CD4-positive, alpha-beta T cell (primary cell): ENCODE measurements around the gene RHNO1. TPM values are rescaled to one million over a fixed set of nuclear protein-coding genes. Genes with fewer than 3 reads are reported as not detected.

Source experiments
- ATAC-seq: fragments of 200-7000 bp; cut with Tn5 transposase; one replicate; pipeline ENCODE4 v1.10.0; 2022; ENCODE audit warnings: mild to moderate bottlenecking; ENCODE audit not compliant: poor library complexity
- CTCF ChIA-PET: fragments of 350-600 bp; sonication (Branson Sonifier 250); formaldehyde crosslinking; loops from one replicate; lab custom pipeline; 2021; ENCODE audit warnings: antibody characterized with exemption, inconsistent platforms; lab: Charles Lee
- POLR2A ChIA-PET: fragments of 350-600 bp; sonication (Branson Sonifier 250); formaldehyde crosslinking; loops from one replicate; lab custom pipeline; 2021; ENCODE audit warnings: antibody characterized with exemption, inconsistent platforms; lab: Charles Lee
- DNase-seq, 14 experiments: peaks; one replicate each; pipeline ENCODE4 v3.0.0-alpha.2; 2013 to 2020; ENCODE audit warnings: mixed read lengths in 2 of 14
- H3K27ac ChIP-seq, 2 donors: one replicate each; pipeline versions ENCODE4 v1.5.1 to v1.7.0; 2013; ENCODE audit warnings: low read length in 2 of 2, low read depth in 1 of 2, mild to moderate bottlenecking in 1 of 2
- H3K27me3 ChIP-seq, 2 experiments: 1 replicate in 1 of 2; 2 replicates in 1 of 2; pipeline versions ENCODE4 v1.6.1 to v1.7.0; 2013; ENCODE audit warnings: low read length in 2 of 2, control low read depth in 1 of 2, mild to moderate bottlenecking in 1 of 2, moderate library complexity in 1 of 2; ENCODE audit not compliant: insufficient read depth in 2 of 2, control insufficient read depth in 1 of 2
- H3K36me3 ChIP-seq: one replicate; pipeline ENCODE4 v1.6.1; 2013; ENCODE audit warnings: low read length, control low read depth; ENCODE audit not compliant: insufficient read depth
- H3K4me1 ChIP-seq: one replicate; pipeline ENCODE4 v1.6.1; 2013; ENCODE audit warnings: low read length, control low read depth; ENCODE audit not compliant: insufficient read depth
- H3K4me3 ChIP-seq: one replicate; pipeline ENCODE4 v1.5.1; 2013; ENCODE audit warnings: mild to moderate bottlenecking, low read length, moderate library complexity
- H3K9me3 ChIP-seq, 2 experiments: 1 replicate in 1 of 2; 2 replicates in 1 of 2; pipeline versions ENCODE4 v1.6.1 to v1.7.0; 2013; ENCODE audit warnings: low read length in 2 of 2, mild to moderate bottlenecking in 2 of 2, control low read depth in 1 of 2, moderate library complexity in 1 of 2; ENCODE audit not compliant: control insufficient read depth in 1 of 2, insufficient read depth in 1 of 2
- H3K27ac Mint-ChIP-seq: one replicate; pipeline ENCODE4 v1.8.0; 2020; ENCODE audit warnings: mixed read lengths
- H3K27me3 Mint-ChIP-seq: one replicate; pipeline ENCODE4 v1.8.0; 2021; ENCODE audit warnings: mixed read lengths
- H3K36me3 Mint-ChIP-seq: one replicate; pipeline ENCODE4 v1.8.0; 2021; ENCODE audit warnings: low read depth, mixed read lengths
- H3K4me1 Mint-ChIP-seq: one replicate; pipeline ENCODE4 v1.8.0; 2021; ENCODE audit warnings: low read depth, mixed read lengths
- H3K4me3 Mint-ChIP-seq: one replicate; pipeline ENCODE4 v1.8.0; 2020; ENCODE audit warnings: mild to moderate bottlenecking, mixed read lengths
- H3K9me3 Mint-ChIP-seq: one replicate; pipeline ENCODE4 v1.8.0; 2020; ENCODE audit warnings: mixed read lengths
- intact Hi-C, 2 experiments: fragments of 100-400 bp; cut with DNase I in 1 of 2; cut with micrococcal nuclease in 1 of 2; formaldehyde crosslinking; loops; one replicate each; pipeline versions ENCODE4 v1.15.1 to v1.9.0; 2023 to 2025; cut with DNase I, micrococcal nuclease
- total RNA-seq, 174 experiments: library from RNA in 2 of 174; stranded (reverse) in 2 of 174; gene quantifications; one replicate each; pipeline ENCODE4 v1.2.3 and lab custom pipeline; 2021 to 2026
- TF ChIP-seq, protein P1 (sequence below): fragments of 200-600 bp; IDR thresholded peaks from one replicate; pipeline ENCODE4 v1.8.0; 2022; ENCODE audit warnings: antibody characterized with exemption, mild to moderate bottlenecking

Gene RHNO1
- total RNA-seq, 2 experiments from 2014 or later: 26.5 to 31.3 TPM

DNA sequence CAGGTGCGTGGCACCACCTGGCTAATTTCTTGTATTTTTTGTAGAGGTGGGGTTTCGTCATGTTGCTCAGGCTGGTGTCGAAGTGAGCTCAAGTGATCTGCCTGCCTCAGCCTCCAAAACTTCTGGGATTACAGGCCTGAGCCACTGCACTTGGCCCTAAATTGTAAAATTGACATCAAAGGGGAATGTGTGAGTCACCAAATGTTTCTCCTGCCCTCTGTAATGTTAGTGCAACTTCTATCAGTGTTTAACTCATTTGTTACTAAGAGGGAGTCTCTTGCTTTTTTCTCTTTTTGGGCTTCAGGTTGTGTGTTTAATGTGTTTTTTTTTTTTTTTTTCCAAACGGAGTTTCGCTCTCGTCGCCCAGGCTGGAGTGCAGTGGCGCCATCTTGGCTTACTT is 16.0 kb downstream of the RHNO1 start:
- Histone ChIP-seq H3K36me3 (no peaks in the 10 kb centered on the region), H3K4me1 (peaks cover 19% of the 10 kb centered on the region), H3K27ac (no peak overlapping the region), H3K27me3 (no peaks in the 10 kb centered on the region), H3K9me3 (no peaks in the 10 kb centered on the region), H3K4me3 (no peak overlapping the region)
- POLR2A ChIA-PET: no interaction called here
- CTCF ChIA-PET: no interaction called here
- no peaks in the 10 kb centered on the region for H3K27me3 Mint-ChIP-seq
- DNase-seq (no peak), ATAC-seq (no peak)
- peaks cover 29% of the 10 kb centered on the region for H3K4me1 Mint-ChIP-seq
- H3K36me3 Mint-ChIP-seq: peaks cover 10% of the 10 kb centered on the region
- H3K27ac Mint-ChIP-seq: no peak overlapping the region
- intact Hi-C loops: loop anchor here in 1 of 2 experiments (5.0 to 10.0 kb wide), 2 partner anchors 201 to 982 kb away; partner anchors contain the start of gene PARP11
- H3K9me3 Mint-ChIP-seq: no peaks in the 10 kb centered on the region
- TF ChIP-seq, protein P1, sequence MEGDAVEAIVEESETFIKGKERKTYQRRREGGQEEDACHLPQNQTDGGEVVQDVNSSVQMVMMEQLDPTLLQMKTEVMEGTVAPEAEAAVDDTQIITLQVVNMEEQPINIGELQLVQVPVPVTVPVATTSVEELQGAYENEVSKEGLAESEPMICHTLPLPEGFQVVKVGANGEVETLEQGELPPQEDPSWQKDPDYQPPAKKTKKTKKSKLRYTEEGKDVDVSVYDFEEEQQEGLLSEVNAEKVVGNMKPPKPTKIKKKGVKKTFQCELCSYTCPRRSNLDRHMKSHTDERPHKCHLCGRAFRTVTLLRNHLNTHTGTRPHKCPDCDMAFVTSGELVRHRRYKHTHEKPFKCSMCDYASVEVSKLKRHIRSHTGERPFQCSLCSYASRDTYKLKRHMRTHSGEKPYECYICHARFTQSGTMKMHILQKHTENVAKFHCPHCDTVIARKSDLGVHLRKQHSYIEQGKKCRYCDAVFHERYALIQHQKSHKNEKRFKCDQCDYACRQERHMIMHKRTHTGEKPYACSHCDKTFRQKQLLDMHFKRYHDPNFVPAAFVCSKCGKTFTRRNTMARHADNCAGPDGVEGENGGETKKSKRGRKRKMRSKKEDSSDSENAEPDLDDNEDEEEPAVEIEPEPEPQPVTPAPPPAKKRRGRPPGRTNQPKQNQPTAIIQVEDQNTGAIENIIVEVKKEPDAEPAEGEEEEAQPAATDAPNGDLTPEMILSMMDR: no peak
- peak overlapping the region; percentile 83 for H3K4me3 Mint-ChIP-seq

DNA sequence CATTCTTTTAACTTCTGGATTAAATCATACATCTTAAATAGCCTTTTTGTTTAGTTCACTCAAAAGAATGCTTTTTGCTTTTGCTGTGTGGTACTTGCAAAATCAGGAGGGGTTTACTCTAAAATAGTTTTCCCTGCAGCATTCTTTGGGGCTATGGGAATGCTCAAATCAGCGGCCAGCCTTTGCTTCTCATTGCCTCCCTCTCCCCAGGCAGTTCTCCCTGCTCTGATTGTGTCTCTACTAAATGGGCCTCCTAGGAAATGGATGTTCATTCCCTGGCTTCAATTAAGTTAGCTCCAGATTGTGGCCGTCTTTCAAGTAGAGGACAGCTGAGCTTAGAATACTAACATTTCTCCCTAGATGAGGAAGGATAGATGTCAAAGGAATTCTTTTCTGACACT is 18.0 kb downstream of the RHNO1 start:
- H3K36me3 Mint-ChIP-seq: peaks cover 7% of the 10 kb centered on the region
- ChIA-PET CTCF (no interaction called here), POLR2A (no interaction called here)
- ATAC-seq (no peak), DNase-seq (no peak)
- H3K27ac Mint-ChIP-seq: no peak overlapping the region
- Histone ChIP-seq H3K27ac (no peak overlapping the region), H3K4me1 (peaks cover 14% of the 10 kb centered on the region), H3K27me3 (no peaks in the 10 kb centered on the region), H3K9me3 (no peaks in the 10 kb centered on the region), H3K4me3 (no peak overlapping the region), H3K36me3 (no peaks in the 10 kb centered on the region)
- H3K27me3 Mint-ChIP-seq: no peaks in the 10 kb centered on the region
- H3K4me3 Mint-ChIP-seq: no peak overlapping the region
- H3K9me3 Mint-ChIP-seq: no peaks in the 10 kb centered on the region
- TF ChIP-seq, protein P1: no peak
- H3K4me1 Mint-ChIP-seq: peaks cover 23% of the 10 kb centered on the region
- intact Hi-C loops: loop anchor here in 1 of 2 experiments (10.0 kb wide), 1 partner anchor 980 kb away; the partner anchor contains the start of gene PARP11

DNA sequence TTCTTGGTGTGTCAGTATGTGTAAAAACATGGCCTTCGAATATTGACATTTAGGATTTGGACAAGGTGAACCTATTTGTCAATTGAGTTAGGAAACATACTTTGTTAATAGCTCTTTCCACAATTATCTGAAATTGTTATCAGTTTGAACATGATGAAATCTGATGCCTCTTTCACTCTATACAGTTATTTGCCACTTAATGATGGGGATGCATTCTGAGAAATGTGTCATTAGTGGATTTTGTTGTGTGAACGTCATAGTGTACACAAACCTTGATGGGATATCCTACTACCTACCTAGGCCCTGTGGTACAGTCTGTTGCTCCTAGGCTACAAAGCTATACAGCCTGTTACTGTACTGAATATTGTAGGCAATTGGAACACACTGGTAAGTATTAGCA is 18.5 kb downstream of the RHNO1 start:
- TF ChIP-seq, protein P1: no peak
- Mint-ChIP-seq H3K4me3 (no peak overlapping the region), H3K36me3 (peaks cover 4% of the 10 kb centered on the region), H3K4me1 (peaks cover 18% of the 10 kb centered on the region), H3K27ac (no peak overlapping the region), H3K9me3 (no peaks in the 10 kb centered on the region), H3K27me3 (no peaks in the 10 kb centered on the region)
- H3K36me3 ChIP-seq: no peaks in the 10 kb centered on the region
- peaks cover 10% of the 10 kb centered on the region for H3K4me1 ChIP-seq
- no peak overlapping the region for H3K4me3 ChIP-seq
- no peaks in the 10 kb centered on the region for H3K9me3 ChIP-seq
- ChIA-PET POLR2A (no interaction called here), CTCF (no interaction called here)
- intact Hi-C loops: loop anchor here in 1 of 2 experiments (10.0 kb wide), 1 partner anchor 979 kb away; the partner anchor contains the start of gene PARP11
- DNase-seq (no peak), ATAC-seq (no peak)
- no peaks in the 10 kb centered on the region for H3K27me3 ChIP-seq
- no peak overlapping the region for H3K27ac ChIP-seq
